ENCODE results near the gene SETBP1.

GRCh38 chr18:45060102-45060501 lies 379.4 kb downstream of the SETBP1 start:
- TF ChIP-seq CTCF (IDR thresholded peaks at IDR 0.05; ENCODE audit: low read depth, low read length, poor library complexity, severe bottlenecking): no peak
- TF ChIP-seq EZH2phosphoT487 (IDR thresholded peaks at IDR 0.05; ENCODE audit: borderline replicate concordance, low read length): no peak
